Smooth muscle cell of trachea (primary cell): Measurements from ENCODE around the gene MARCO. TPM values are rescaled to one million over a fixed set of nuclear protein-coding genes. Genes with fewer than 3 reads are reported as not detected.

ENCODE experiments used
- total RNA-seq: library from RNA; depleted of rRNA; stranded (reverse); fragments of >200 nt; gene quantifications from 2 replicates; pipeline ENCODE4 v1.2.1, GENCODE V29; 2014

The MARCO gene, protein sequence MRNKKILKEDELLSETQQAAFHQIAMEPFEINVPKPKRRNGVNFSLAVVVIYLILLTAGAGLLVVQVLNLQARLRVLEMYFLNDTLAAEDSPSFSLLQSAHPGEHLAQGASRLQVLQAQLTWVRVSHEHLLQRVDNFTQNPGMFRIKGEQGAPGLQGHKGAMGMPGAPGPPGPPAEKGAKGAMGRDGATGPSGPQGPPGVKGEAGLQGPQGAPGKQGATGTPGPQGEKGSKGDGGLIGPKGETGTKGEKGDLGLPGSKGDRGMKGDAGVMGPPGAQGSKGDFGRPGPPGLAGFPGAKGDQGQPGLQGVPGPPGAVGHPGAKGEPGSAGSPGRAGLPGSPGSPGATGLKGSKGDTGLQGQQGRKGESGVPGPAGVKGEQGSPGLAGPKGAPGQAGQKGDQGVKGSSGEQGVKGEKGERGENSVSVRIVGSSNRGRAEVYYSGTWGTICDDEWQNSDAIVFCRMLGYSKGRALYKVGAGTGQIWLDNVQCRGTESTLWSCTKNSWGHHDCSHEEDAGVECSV
- total RNA-seq = not detected in 2 replicates

DNA sequence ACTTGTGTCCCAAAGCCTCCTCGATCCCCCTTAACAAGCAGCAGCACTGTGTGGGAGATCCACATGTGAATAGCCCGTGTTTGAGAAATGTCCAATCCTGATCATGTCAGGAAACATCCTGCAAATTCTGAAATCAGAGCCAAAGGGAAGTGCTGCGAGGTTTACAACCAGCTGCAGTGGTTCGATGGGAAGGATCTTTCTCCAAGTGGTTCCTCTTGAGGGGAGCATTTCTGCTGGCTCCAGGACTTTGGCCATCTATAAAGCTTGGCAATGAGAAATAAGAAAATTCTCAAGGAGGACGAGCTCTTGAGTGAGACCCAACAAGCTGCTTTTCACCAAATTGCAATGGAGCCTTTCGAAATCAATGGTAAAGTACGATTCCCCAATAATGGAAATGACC lies at the start of gene MARCO:
MARCO (plus strand) TSS at position 164 of the 400 bp plus-strand sequence; CDS start at position 271, 107 bp downstream.

Other genes with a start within 250 kb of the MARCO start
- gene EN1, start 94.5 kb upstream of the MARCO start, total RNA-seq = not detected in 2 replicates
- not detected in 2 replicates for gene C1QL2, start 216.6 kb downstream of the MARCO start, total RNA-seq